HG02852 (cell line): ENCODE results near the gene ALG2.

Experiments used
- ATAC-seq: cut with Tn5 transposase; IDR thresholded peaks from one replicate; pipeline ENCODE4 v1.9.1; 2021; ENCODE audit warnings: mild to moderate bottlenecking, moderate library complexity; ENCODE audit not compliant: unreplicated experiment

Gene ALG2

DNA sequence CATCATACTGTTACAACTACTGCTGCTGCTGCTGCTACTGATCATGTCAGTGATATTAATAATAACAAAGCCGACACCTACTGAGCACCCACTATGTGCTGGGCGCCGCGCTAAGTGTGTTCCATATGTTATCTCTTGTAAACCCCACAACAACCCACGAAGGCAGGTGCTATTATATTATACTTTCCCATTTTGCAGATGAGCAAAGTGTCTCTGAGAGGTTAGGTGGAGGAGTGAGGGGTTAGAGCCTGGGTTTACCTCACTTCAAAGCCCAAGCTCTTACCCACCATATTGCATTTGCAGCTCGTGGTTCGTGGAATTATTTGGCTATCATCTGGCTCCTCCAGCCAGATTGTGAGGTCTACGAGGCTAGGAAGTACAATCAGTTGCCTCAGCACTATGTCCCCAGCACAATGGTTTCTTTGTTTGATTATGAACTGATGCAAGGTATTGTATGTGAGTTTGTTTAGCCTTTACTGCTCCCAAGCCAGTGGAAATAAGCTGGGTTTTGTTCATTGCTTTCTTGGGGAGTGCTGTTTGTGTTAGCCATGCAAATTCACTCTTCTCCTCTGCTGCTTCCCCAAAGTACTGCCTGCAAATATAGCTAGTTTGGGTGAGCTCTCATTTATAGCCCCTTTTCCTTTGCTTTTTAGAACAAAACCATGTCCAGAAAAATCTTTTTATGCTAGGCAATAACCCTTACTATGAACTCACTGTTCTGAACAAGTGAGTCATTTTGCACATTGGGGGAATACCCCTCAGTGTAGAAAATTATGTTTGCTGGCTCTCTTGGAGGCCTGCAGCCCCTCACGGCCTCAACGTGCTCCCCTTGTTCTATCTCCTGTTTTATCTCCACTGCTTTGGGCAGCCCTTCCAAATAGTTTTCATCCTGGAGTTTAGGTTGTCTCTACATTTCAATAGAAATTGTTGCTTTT, 47.9 kb downstream of the ALG2 start:
- ATAC-seq: no peak

DNA sequence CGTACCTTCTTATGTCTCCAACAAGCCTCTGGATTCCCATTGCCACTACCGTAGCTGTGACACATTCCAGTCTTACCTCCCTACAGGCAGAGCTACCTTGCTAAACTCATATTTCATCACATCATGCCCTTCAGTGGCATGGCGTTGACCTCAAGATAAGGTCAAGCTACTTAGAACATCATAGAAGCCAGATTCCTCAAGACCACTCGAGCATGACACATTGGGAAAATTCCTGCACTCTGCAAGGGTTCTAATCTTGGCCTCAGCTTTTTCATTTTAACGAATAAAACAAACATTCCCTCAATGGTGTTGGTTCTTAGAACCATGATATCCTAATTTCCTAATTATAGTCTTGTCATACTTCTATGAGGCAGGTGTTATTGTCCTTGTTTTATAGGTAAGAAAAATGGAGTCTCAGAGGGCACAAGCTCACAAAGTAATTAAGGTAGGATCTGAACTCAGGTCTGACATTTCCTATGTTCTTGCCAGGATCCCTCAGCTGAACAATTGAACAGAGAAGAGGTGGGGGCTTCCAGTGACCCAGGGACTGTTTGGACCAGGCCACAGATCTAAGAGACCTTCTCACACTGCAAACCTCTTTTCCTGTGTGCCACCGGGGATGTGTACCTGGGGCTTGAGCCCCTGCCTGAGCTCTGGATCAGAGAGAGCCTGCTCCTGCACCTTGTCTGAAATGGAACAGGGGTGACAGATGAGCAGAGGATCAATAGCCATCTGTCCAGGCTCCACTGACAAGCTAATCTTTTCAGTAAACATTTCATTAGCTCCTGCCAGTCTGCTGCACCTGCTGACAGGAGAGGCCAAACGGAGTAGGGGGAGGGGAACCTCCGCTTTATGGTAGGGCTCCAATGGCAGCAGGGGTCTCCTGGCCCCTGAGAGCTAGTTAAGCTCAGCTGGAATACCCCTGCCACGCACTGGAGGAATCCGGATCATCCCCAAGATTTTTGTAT, 49.3 kb downstream of the ALG2 start:
- ATAC-seq: no peak

DNA sequence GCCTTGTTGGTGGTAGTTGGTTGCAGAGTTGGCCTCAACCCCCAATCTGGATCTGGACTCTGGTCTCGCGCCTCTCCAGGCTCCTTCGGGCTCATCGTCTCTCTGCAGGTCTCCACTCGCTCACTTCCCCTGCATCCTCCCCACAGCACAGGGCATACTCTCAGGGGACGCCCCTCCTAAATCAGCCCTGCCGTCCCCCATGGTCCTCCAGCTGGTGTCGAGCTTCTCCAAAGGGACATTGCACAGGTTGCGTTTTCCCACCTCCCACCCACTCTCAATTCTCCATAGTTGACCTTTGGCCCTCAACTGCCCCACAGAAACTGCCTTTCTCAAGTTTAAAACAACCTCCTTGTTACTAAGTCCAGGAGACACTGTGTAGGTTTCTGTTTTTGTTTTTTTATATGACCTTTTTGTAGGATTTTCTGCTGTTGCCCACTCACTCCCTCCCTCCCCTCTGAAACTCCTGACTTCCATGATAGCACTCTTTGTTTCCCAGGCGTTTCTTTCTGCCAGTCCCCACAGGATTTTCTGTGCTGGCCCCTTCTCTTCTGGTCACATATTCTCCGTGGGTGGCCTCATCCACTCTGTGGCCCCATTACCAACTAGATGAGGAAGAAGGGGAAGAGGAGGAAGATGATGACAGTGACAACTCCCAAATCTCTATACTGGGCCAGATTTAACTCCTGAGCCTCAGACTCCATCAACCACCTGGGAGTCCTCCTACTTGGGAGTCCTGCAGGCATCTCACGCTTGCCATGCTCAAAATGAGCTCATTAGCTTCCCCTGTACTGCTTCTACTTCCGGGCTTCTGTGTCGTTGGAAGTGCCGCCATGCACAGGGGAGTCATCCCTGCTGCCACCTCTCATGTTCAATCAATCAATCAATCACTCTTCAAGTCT, 50.3 kb downstream of the ALG2 start:
- ATAC-seq: no peak

DNA sequence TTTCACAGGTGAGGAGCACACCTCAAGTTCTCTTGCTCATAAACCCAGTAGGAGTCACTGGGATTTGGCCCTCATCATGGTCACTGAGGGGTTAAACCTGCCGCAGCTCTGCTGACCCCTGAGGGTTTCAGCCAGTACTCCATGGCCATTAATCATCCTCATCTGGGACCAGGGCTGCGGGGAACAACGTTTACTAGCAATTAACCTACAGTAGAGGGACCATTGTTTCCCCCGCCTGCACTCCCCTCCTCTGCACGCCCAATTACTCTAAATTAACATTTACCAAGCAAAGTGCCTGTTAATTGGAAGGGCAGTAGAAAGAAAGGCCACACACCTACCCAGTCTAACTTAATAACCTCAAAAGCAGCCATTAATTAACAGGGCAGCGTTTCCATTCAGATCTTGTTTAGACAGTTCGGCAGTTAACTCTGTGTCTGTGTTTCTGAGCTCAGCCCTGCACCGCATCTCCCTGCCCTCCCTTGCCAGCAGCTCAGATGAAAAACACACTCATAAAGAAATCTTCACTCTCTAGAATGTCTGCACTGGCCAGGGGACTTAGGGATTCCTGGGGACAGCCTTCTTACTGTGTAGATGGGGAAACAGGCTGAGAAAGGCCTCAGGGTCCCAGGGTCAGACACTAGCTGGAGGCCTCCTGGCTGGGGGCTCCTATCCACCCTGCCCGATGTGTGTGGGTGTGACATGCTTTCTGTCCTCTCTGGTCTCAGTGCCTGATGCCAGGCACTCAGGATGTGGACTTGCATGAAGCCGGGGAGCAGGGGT, 51.6 kb downstream of the ALG2 start:
- no peak for ATAC-seq

DNA sequence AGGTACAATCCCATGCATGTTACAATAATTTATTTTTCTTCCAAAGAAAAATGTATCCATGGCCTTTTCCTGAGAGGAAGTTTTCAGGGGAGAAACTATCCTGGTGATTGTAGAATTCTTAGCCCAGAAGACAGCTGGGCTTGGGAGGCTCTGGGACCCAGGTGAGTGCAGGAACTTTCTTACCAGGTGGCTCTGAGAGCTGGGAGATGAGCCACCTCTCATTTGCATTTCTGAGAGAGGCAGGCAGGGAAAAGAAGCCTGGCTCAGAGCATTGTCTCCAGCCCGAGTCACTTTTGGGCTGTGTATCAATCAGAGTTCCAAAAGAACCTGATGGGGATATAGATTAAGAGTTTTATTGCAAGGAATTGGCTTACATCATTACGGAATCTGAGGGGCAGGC, 52.7 kb downstream of the ALG2 start:
- no peak for ATAC-seq

DNA sequence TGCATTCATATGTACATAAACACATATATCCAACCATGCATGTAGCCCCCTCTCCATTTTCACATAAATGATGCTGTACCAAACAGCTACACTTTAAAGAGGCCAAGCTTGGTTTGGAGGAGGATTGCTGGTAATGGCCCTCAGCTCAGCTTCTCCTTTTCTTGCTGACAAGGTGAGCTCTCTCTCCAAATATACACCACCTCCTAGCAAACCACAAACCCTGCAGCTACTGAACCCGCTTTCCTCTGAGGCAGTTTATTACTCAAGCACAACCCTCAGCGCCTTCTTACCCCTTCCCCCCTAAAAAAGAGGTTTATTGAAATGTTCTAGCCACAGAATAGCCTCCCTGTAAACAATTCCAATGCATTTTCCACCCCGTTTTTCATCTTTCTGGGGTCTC, 54.0 kb downstream of the ALG2 start:
- peak; percentile 59 for ATAC-seq

DNA sequence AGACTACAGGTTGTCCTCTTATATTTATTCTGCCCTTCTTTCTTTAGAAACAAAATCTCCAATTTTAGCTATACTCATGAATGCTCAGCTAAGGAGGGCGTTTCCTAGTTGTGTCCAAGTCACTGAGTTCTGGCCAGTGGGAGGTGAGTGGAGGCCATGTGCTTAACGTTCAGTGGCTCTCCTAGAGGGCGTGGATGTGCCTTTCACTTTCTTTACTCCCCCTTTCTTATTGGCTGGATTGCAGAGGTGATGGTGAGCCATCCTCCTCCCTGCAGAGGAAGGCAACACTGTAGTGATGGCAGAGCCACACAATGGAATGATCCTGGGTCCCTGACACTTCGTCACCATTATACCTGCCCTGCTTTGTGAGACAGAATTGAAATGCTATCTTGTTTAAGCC, 54.6 kb downstream of the ALG2 start:
- no peak for ATAC-seq
